HCT116 (cell line): ENCODE results near the gene CPNE4. TPM values are rescaled to one million over a fixed set of nuclear protein-coding genes. Genes with fewer than 3 reads are reported as not detected.

Experiments used
- ATAC-seq: fragments of 200-7000 bp; cut with Tn5 transposase; 2 replicates; pipeline ENCODE4 v1.9.1; 2020; ENCODE audit warnings: mild to moderate bottlenecking, moderate library complexity
- BruUV-seq: library from RNA; stranded (reverse); fragments of 400-500 nt; replicated peaks from 2 replicates; lab custom pipeline; 2021; lab: Mats Ljungman, UMichigan
- CTCF ChIA-PET: fragments of 300-600 bp; sonication (Branson Sonifier 250); formaldehyde crosslinking; loops from one replicate; lab custom pipeline; 2021; ENCODE audit warnings: antibody characterized with exemption; lab: Charles Lee
- POLR2A ChIA-PET: fragments of 300-600, 350-600 bp; sonication (Branson Sonifier 250); formaldehyde crosslinking; loops from one replicate; lab custom pipeline; 2021; ENCODE audit warnings: antibody characterized with exemption; lab: Charles Lee
- RAD21 ChIA-PET, 2 experiments: fragments of 300-600 bp; sonication (Branson Sonifier 250); formaldehyde crosslinking; loops; one replicate each; lab custom pipeline; 2023; ENCODE audit warnings: low total read pairs in 2 of 2; ENCODE audit not compliant: uncharacterized antibody in 2 of 2, unreplicated experiment in 2 of 2, low non-redundant PET in 1 of 2; lab: Charles Lee
- DNase-seq: peaks from one replicate; pipeline ENCODE4 v3.0.0-alpha.2; 2010; ENCODE audit warnings: low read depth, low spot score
- H2AFZ ChIP-seq: fragments of 200-600 bp; shearing (Covaris generic), sonication (generic); 2 replicates; pipeline ENCODE4 v1.6.1; 2017; ENCODE audit warnings: low read depth, mixed run types, mixed read lengths, antibody characterized with exemption, low read length; ENCODE audit not compliant: poor library complexity, severe bottlenecking
- H3K27ac ChIP-seq: 2 replicates; pipeline ENCODE4 v1.5.1; 2012; ENCODE audit warnings: low read depth, low read length
- H3K27me3 ChIP-seq: fragments of 200-600 bp; sonication (generic); 2 replicates; pipeline ENCODE4 v1.6.1; 2016; ENCODE audit warnings: mixed run types, low read length, mixed read lengths; ENCODE audit not compliant: insufficient read depth
- H3K36me3 ChIP-seq, 2 experiments: fragments of 200-500 bp in 1 of 2; fragments of 200-600 bp in 1 of 2; sonication (Bioruptor generic) in 1 of 2; sonication (generic) in 1 of 2; 2 replicates each; pipeline versions ENCODE4 v1.5.1 to v1.6.1; 2014 to 2016; ENCODE audit warnings: low read length in 2 of 2, inconsistent platforms in 1 of 2, mixed read lengths in 1 of 2, mixed run types in 1 of 2; ENCODE audit not compliant: insufficient read depth in 2 of 2, control insufficient read depth in 1 of 2
- H3K4me1 ChIP-seq, 2 experiments: fragments of 200-600 bp in 1 of 2; sonication (generic) in 1 of 2; 2 replicates each; pipeline versions ENCODE4 v1.5.1 to v1.6.1; 2012 to 2017; ENCODE audit warnings: low read length in 2 of 2, inconsistent platforms in 1 of 2, mild to moderate bottlenecking in 1 of 2, mixed read lengths in 1 of 2, mixed run types in 1 of 2, moderate library complexity in 1 of 2; ENCODE audit not compliant: insufficient read depth in 2 of 2, control insufficient read depth in 1 of 2
- H3K4me2 ChIP-seq: fragments of 200-600 bp; sonication (generic); 2 replicates; pipeline ENCODE4 v1.6.1; 2017; ENCODE audit warnings: mixed run types, low read length, mixed read lengths
- H3K4me3 ChIP-seq, 2 experiments: fragments of 200-600 bp in 1 of 2; sonication (generic) in 1 of 2; replicated peaks in 1 of 2; 2 replicates each; pipeline ENCODE4 v1.5.1; 2011 to 2016; ENCODE audit warnings: low read length in 2 of 2, control low read depth in 1 of 2, low read depth in 1 of 2, mild to moderate bottlenecking in 1 of 2, mixed read lengths in 1 of 2, mixed run types in 1 of 2
- H3K79me2 ChIP-seq: fragments of 200-600 bp; sonication (generic); 2 replicates; pipeline ENCODE4 v1.6.1; 2017; ENCODE audit warnings: mild to moderate bottlenecking, mixed run types, low read length, moderate library complexity, mixed read lengths; ENCODE audit not compliant: insufficient read depth
- H3K9ac ChIP-seq: fragments of 200-600 bp; sonication (generic); 2 replicates; pipeline ENCODE4 v1.6.1; 2016; ENCODE audit warnings: low read length, mixed read lengths
- H3K9me2 ChIP-seq: fragments of 200-600 bp; sonication (generic), shearing (Covaris generic); 2 replicates; pipeline ENCODE4 v1.6.1; 2017; ENCODE audit warnings: mixed run types, mild to moderate bottlenecking, moderate library complexity; ENCODE audit not compliant: insufficient read depth
- H3K9me3 ChIP-seq, 2 experiments: fragments of 200-500 bp in 1 of 2; fragments of 200-600 bp in 1 of 2; sonication (Bioruptor generic) in 1 of 2; sonication (generic) in 1 of 2; 2 replicates each; pipeline ENCODE4 v1.6.1; 2014 to 2017; ENCODE audit warnings: low read length in 2 of 2, mixed read lengths in 2 of 2, inconsistent platforms in 1 of 2, low read depth in 1 of 2, mild to moderate bottlenecking in 1 of 2, mixed run types in 1 of 2, moderate library complexity in 1 of 2; ENCODE audit not compliant: control insufficient read depth in 1 of 2, insufficient read depth in 1 of 2
- H4K20me1 ChIP-seq: fragments of 200-600 bp; sonication (generic), shearing (Covaris generic); 2 replicates; pipeline ENCODE4 v1.6.1; 2017; ENCODE audit warnings: mixed run types, mild to moderate bottlenecking, moderate library complexity; ENCODE audit not compliant: insufficient read depth
- CBX3 ChIP-seq: IDR thresholded peaks from 2 replicates; pipeline ENCODE4 v1.6.1; 2012; ENCODE audit warnings: low read depth
- CEBPB ChIP-seq: IDR thresholded peaks from 2 replicates; pipeline ENCODE4 v1.6.1; 2012; ENCODE audit warnings: low read depth
- EGR1 ChIP-seq: IDR thresholded peaks from 2 replicates; pipeline ENCODE4 v1.6.1; 2012; ENCODE audit warnings: low read depth
- ELF1 ChIP-seq: IDR thresholded peaks from 2 replicates; pipeline ENCODE4 v1.6.1; 2012; ENCODE audit warnings: low read depth, borderline replicate concordance
- EZH2phosphoT487 ChIP-seq: fragments of 200-600 bp; IDR thresholded peaks from 2 replicates; pipeline ENCODE4 v1.6.1; 2018; ENCODE audit warnings: antibody characterized with exemption, borderline replicate concordance
- FOSL1 ChIP-seq: IDR thresholded peaks from 2 replicates; pipeline ENCODE4 v1.6.1; 2012; ENCODE audit warnings: low read depth
- JUND ChIP-seq: IDR thresholded peaks from 2 replicates; pipeline ENCODE4 v1.6.1; 2012
- POLR2A ChIP-seq: IDR thresholded peaks from 2 replicates; pipeline ENCODE4 v1.7.0; 2011; ENCODE audit warnings: borderline replicate concordance; ENCODE audit not compliant: insufficient read depth, insufficient read length; ENCODE audit errors: extremely low read depth
- POLR2AphosphoS5 ChIP-seq: IDR thresholded peaks from 2 replicates; pipeline ENCODE4 v1.6.1; 2011; ENCODE audit warnings: mild to moderate bottlenecking, low read depth, low read length, moderate library complexity
- RAD21 ChIP-seq: IDR thresholded peaks from 2 replicates; pipeline ENCODE4 v1.6.1; 2012; ENCODE audit warnings: low read depth, mild to moderate bottlenecking
- SP1 ChIP-seq: IDR thresholded peaks from 2 replicates; pipeline ENCODE4 v1.6.1; 2012; ENCODE audit warnings: low read depth
- SRF ChIP-seq: IDR thresholded peaks from 2 replicates; pipeline ENCODE4 v1.6.1; 2012; ENCODE audit warnings: low read depth
- TCF7L2 ChIP-seq: IDR thresholded peaks from 2 replicates; pipeline ENCODE4 v1.7.0; 2011; ENCODE audit warnings: borderline replicate concordance, inconsistent platforms; ENCODE audit not compliant: insufficient read depth, insufficient read length; ENCODE audit errors: extremely low read depth
- YY1 ChIP-seq: IDR thresholded peaks from 2 replicates; pipeline ENCODE4 v1.6.1; 2011; ENCODE audit warnings: low read length, low read depth, moderate library complexity, mild to moderate bottlenecking; ENCODE audit not compliant: insufficient replicate concordance; ENCODE audit errors: extremely low read depth
- ZFX ChIP-seq: fragments of 450-650 bp; IDR thresholded peaks from 2 replicates; pipeline ENCODE4 v1.6.1; 2017
- ZNF274 ChIP-seq: fragments of 200-500 bp; sonication (Bioruptor generic); IDR thresholded peaks from 2 replicates; pipeline ENCODE4 v1.6.1; 2014; ENCODE audit warnings: mild to moderate bottlenecking, low read depth, low read length, inconsistent platforms
- intact Hi-C: fragments of 100-400 bp; cut with micrococcal nuclease; formaldehyde crosslinking; loops from 2 replicates; pipeline ENCODE4 v1.10.0; 2022
- total RNA-seq: library from RNA; stranded (reverse); gene quantifications from one replicate; pipeline ENCODE4 v1.2.1, GENCODE V29; 2021; ENCODE audit not compliant: unreplicated experiment
- TF ChIP-seq, protein P1 (sequence below): IDR thresholded peaks from 2 replicates; pipeline ENCODE4 v1.6.1; 2012; ENCODE audit warnings: low read depth

The CPNE4 gene
- total RNA-seq, 1 experiment from 2014 or later = not detected

DNA sequence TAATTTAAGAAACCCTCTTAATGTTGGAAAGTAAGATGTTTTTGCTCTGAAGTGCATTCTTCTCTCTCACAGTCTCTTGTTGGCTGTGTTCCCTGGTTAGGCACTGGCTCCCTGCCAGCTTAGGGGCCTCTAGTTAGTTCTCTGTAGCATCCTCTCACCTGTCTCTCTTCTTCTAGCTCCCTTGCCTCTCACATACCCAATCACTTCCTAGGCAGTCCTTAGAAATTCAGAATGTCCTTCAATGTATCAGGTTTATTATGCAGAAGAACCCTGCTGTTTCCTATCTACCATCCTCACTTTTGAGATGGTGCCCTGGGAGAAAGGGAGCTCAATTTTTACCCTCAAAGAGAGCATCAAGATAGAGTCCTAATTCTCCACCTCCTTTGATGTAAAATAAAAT, 36.2 kb upstream of the CPNE4 start (continued):
- no peak for TF ChIP-seq CEBPB
- no peak for TF ChIP-seq POLR2AphosphoS5
- TF ChIP-seq EZH2phosphoT487 = no peak
- no peak for TF ChIP-seq SP1
- no peak for TF ChIP-seq RAD21
- no peak for TF ChIP-seq ZFX
- no peak for TF ChIP-seq JUND

DNA sequence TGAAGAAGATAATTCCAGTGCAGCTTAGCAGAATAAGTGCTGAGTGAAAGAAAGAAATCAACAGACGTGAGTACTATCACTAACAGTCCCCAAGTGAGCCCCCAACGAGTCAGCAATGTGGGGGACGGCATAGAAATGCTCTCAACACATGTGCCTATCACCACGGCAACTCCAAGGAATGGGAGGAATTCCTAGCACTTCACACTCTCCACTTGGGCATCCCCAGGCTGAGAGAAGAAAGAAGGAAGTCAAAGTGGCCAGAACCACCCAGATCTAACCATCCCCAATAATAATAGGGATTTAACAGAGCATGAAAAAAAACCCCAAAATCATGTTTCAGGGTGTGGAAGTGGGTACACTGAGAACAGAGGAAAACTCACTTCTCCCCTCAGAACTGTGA, 29.3 kb upstream of the CPNE4 start:
- Histone ChIP-seq H4K20me1 (no peaks in the 10 kb centered on the region), H3K27me3 (0 out of 2 replicates have a peak, but pooled peaks cover 3% of the 10 kb centered on the region), H3K9me2 (no peaks in the 10 kb centered on the region), H3K4me2 (no peak overlapping the region), H3K36me3 (no peaks in the 10 kb centered on the region), H2AFZ (no peak overlapping the region), H3K9me3 (no peaks in the 10 kb centered on the region), H3K4me3 (no peak overlapping the region), H3K79me2 (no peaks in the 10 kb centered on the region), H3K4me1 (no peaks in the 10 kb centered on the region), H3K9ac (no peak overlapping the region), H3K27ac (no peak overlapping the region)
- BruUV-seq = no TSS peak
- POLR2A ChIA-PET = no interaction called here
- CTCF ChIA-PET = no interaction called here
- DNase-seq (no peak), ATAC-seq (no peak)
- intact Hi-C loops = no loop called here
- TF ChIP-seq FOSL1 (no peak), YY1 (no peak), CBX3 (no peak), ZNF274 (no peak), POLR2A (no peak), ELF1 (no peak), SRF (no peak), EZH2phosphoT487 (no peak), TCF7L2 (no peak), EGR1 (no peak)
- TF ChIP-seq, protein P1, sequence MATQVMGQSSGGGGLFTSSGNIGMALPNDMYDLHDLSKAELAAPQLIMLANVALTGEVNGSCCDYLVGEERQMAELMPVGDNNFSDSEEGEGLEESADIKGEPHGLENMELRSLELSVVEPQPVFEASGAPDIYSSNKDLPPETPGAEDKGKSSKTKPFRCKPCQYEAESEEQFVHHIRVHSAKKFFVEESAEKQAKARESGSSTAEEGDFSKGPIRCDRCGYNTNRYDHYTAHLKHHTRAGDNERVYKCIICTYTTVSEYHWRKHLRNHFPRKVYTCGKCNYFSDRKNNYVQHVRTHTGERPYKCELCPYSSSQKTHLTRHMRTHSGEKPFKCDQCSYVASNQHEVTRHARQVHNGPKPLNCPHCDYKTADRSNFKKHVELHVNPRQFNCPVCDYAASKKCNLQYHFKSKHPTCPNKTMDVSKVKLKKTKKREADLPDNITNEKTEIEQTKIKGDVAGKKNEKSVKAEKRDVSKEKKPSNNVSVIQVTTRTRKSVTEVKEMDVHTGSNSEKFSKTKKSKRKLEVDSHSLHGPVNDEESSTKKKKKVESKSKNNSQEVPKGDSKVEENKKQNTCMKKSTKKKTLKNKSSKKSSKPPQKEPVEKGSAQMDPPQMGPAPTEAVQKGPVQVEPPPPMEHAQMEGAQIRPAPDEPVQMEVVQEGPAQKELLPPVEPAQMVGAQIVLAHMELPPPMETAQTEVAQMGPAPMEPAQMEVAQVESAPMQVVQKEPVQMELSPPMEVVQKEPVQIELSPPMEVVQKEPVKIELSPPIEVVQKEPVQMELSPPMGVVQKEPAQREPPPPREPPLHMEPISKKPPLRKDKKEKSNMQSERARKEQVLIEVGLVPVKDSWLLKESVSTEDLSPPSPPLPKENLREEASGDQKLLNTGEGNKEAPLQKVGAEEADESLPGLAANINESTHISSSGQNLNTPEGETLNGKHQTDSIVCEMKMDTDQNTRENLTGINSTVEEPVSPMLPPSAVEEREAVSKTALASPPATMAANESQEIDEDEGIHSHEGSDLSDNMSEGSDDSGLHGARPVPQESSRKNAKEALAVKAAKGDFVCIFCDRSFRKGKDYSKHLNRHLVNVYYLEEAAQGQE = no peak
- RAD21 ChIA-PET = no interaction called here
